Measurements from ENCODE around the gene CDC20. TPM values are rescaled to one million over a fixed set of nuclear protein-coding genes. Genes with fewer than 3 reads are reported as not detected.

CDC20 gene
- total RNA-seq, 1 donor from 2014 or later = 24.3 TPM

DNA sequence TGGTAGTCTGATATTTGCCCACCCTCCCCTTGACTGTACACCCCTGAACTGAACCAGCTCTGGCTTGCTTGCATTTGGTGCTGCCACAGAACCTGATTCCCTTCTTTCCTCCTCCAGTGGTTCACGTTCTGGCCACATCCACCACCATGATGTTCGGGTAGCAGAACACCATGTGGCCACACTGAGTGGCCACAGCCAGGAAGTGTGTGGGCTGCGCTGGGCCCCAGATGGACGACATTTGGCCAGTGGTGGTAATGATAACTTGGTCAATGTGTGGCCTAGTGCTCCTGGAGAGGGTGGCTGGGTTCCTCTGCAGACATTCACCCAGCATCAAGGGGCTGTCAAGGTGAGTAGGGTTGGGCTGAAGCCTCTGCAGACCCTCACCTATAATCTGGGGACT, 1.8 kb downstream of the CDC20 start:
- TF ChIP-seq, protein P1, sequence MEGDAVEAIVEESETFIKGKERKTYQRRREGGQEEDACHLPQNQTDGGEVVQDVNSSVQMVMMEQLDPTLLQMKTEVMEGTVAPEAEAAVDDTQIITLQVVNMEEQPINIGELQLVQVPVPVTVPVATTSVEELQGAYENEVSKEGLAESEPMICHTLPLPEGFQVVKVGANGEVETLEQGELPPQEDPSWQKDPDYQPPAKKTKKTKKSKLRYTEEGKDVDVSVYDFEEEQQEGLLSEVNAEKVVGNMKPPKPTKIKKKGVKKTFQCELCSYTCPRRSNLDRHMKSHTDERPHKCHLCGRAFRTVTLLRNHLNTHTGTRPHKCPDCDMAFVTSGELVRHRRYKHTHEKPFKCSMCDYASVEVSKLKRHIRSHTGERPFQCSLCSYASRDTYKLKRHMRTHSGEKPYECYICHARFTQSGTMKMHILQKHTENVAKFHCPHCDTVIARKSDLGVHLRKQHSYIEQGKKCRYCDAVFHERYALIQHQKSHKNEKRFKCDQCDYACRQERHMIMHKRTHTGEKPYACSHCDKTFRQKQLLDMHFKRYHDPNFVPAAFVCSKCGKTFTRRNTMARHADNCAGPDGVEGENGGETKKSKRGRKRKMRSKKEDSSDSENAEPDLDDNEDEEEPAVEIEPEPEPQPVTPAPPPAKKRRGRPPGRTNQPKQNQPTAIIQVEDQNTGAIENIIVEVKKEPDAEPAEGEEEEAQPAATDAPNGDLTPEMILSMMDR (IDR thresholded peaks at IDR 0.05; ENCODE audit: unreplicated experiment) = no peak
- Mint-ChIP-seq H3K36me3 (ENCODE audit: low read depth, unreplicated experiment) (peaks cover 30% of the 10 kb centered on the region), H3K27ac (ENCODE audit: unreplicated experiment) (no peak overlapping the region), H3K4me1 (ENCODE audit: unreplicated experiment) (peaks cover 39% of the 10 kb centered on the region), H3K9me3 (ENCODE audit: unreplicated experiment) (no peaks in the 10 kb centered on the region), H3K4me3 (ENCODE audit: unreplicated experiment) (no peak overlapping the region), H3K27me3 (ENCODE audit: unreplicated experiment) (peaks cover 7% of the 10 kb centered on the region)
- no peak for DNase-seq (ENCODE audit: low spot score)

DNA sequence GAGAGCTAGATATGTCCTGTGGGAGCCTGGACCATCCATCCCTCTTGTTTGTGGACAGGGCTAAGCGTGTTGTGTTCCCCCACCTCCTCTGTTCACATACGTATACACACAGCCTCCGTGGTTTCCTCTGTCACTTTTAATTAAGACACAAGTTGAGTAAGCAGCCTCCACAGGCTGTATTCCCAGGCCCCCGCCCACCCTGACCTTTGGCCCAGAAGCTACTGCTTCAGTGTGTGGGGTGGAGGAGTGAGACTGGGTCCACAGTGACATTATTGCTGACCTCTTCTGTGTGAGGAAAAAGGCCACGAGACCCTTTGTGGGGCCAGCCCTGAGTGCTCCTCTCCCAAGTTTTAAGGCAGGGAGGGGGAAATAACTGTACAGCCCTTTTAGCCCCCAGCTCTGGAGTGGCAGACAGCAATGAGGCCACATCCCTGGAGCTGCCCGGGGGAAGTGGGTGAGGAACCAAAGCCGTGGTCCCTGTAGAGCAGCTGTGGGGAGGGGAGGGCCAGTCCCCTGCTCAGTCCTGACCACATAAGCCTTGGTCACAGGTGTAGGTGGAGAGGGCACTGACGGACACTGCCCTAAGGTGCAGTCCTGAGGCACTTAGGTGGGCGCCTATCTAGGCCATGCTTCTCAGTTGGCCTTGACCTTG, 4.6 kb downstream of the CDC20 start:
- H3K27me3 Mint-ChIP-seq (ENCODE audit: unreplicated experiment) = peaks cover 6% of the 10 kb centered on the region
- TF ChIP-seq, protein P1 (IDR thresholded peaks at IDR 0.05; ENCODE audit: unreplicated experiment) = no peak
- peaks cover 34% of the 10 kb centered on the region for H3K36me3 Mint-ChIP-seq (ENCODE audit: low read depth, unreplicated experiment)
- H3K4me3 Mint-ChIP-seq (ENCODE audit: unreplicated experiment) = no peak overlapping the region
- no peaks in the 10 kb centered on the region for H3K9me3 Mint-ChIP-seq (ENCODE audit: unreplicated experiment)
- no peak for DNase-seq (ENCODE audit: low spot score)
- peaks cover 46% of the 10 kb centered on the region for H3K4me1 Mint-ChIP-seq (ENCODE audit: unreplicated experiment)
- H3K27ac Mint-ChIP-seq (ENCODE audit: unreplicated experiment) = no peak overlapping the region

DNA sequence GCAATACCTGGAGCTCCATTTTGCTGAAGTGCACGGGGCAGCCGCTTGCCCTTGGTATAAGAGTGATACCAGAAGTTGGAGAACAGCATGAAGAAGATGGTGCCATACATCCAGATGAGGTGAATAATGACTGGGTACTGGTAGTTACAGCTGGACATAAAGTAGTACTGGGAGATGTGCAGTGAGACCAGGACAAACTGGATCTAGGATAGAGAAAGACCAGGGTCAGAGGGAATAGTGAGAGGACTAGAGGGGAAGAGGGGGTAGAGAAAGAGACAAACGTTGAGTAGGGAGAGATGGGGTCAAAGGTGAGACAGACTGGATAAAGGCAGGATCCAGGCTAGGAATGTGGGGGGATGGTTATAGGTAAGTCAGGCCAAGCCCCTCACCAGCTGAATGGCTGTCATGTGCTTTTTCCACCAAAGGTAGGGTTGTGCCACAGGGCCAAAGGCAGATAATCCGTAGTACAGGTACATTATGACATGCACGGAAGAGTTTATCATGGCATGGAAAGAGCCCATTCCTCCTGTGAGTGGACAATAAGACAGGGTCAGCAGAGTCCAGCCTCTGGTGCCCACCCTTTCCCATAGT, 5.2 kb downstream of the CDC20 start:
- H3K36me3 Mint-ChIP-seq (ENCODE audit: low read depth, unreplicated experiment) = peaks cover 39% of the 10 kb centered on the region
- H3K4me1 Mint-ChIP-seq (ENCODE audit: unreplicated experiment) = peaks cover 52% of the 10 kb centered on the region
- DNase-seq (ENCODE audit: low spot score) = no peak
- no peaks in the 10 kb centered on the region for H3K9me3 Mint-ChIP-seq (ENCODE audit: unreplicated experiment)
- TF ChIP-seq, protein P1 (IDR thresholded peaks at IDR 0.05; ENCODE audit: unreplicated experiment) = no peak
- peaks cover 9% of the 10 kb centered on the region for H3K27me3 Mint-ChIP-seq (ENCODE audit: unreplicated experiment)
- H3K4me3 Mint-ChIP-seq (ENCODE audit: unreplicated experiment) = peak overlapping the region; percentile 60
- H3K27ac Mint-ChIP-seq (ENCODE audit: unreplicated experiment) = no peak overlapping the region

DNA sequence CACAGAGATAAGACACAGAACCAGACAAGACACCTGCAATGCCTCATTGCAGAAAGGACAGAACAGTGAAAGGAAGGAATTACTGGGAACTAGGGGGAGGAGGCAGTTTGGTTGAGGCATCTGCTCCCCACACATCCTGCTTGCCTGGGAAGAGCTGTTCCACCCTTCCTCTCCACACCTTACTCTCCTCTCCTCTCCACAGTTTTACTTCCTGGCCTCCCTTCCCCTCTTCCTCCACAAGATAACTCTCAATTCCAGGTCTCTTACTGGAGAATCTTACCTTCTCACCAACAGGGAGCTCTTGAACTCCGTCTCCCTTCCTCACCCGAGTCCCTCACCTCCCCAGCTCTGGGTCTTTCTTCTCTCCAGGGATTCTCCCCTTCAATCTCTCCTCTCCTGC, 6.9 kb downstream of the CDC20 start:
- Mint-ChIP-seq H3K27ac (ENCODE audit: unreplicated experiment) (no peak overlapping the region), H3K4me1 (ENCODE audit: unreplicated experiment) (peaks cover 47% of the 10 kb centered on the region), H3K4me3 (ENCODE audit: unreplicated experiment) (peak overlapping the region; percentile 80), H3K9me3 (ENCODE audit: unreplicated experiment) (no peaks in the 10 kb centered on the region), H3K36me3 (ENCODE audit: low read depth, unreplicated experiment) (peaks cover 39% of the 10 kb centered on the region), H3K27me3 (ENCODE audit: unreplicated experiment) (peaks cover 9% of the 10 kb centered on the region)
- TF ChIP-seq, protein P1 (IDR thresholded peaks at IDR 0.05; ENCODE audit: unreplicated experiment) = no peak
- DNase-seq (ENCODE audit: low spot score) = no peak

DNA sequence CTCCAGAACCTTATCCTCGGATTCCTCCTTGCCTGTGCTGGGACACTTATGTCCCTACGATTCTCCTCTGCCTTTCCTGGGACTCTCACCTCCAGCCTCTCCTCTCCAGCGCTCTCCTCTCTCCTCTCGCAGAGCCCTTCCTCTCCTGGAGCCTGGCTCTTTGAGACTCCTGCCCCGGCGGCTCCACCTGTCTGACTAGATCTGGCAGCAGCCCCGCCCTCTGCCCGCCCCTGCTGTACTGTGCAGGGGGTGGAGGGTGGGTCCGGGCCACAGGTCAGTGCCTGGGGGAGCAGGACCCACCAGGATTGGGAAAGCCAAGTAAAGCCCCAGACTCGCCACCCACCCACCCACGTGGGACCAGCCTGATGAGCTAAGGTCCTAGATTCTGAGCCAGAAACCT, 7.4 kb downstream of the CDC20 start:
- Mint-ChIP-seq H3K27me3 (ENCODE audit: unreplicated experiment) (peaks cover 9% of the 10 kb centered on the region), H3K36me3 (ENCODE audit: low read depth, unreplicated experiment) (peaks cover 36% of the 10 kb centered on the region), H3K9me3 (ENCODE audit: unreplicated experiment) (no peaks in the 10 kb centered on the region), H3K4me1 (ENCODE audit: unreplicated experiment) (peaks cover 45% of the 10 kb centered on the region), H3K4me3 (ENCODE audit: unreplicated experiment) (peak overlapping the region; percentile 80), H3K27ac (ENCODE audit: unreplicated experiment) (no peak overlapping the region)
- peak; percentile 10 for DNase-seq (ENCODE audit: low spot score)
- TF ChIP-seq, protein P1 (IDR thresholded peaks at IDR 0.05; ENCODE audit: unreplicated experiment) = no peak

Measured in endothelial cell (in vitro differentiated cells).